Measurements from ENCODE around the gene INPP5D.

- no peak for TF ChIP-seq HDAC2 (CRISPR knock-in tag; IDR thresholded peaks at IDR 0.05)
- no peak for TF ChIP-seq EP300 (IDR thresholded peaks at IDR 0.05; ENCODE audit: low read depth in 2 of 2, low read length in 2 of 2)
- TF ChIP-seq EP300 (CRISPR knock-in tag; IDR thresholded peaks at IDR 0.05; ENCODE audit: borderline replicate concordance), result no peak
- no peak for TF ChIP-seq POLR2A (IDR thresholded peaks at IDR 0.05; ENCODE audit: insufficient read depth in 1 of 2, low read depth in 2 of 2, low read length in 2 of 2)
- TF ChIP-seq JUN (CRISPR knock-in tag; IDR thresholded peaks at IDR 0.05), result no peak
Measured at GRCh38 chr2:233228376-233228775, 168.2 kb downstream of the INPP5D start.
